Measurements from ENCODE around the gene WDR75. TPM values are rescaled to one million over a fixed set of nuclear protein-coding genes. Genes with fewer than 3 reads are reported as not detected.

The WDR75 gene
- total and polyA plus RNA-seq, 2 donors (not counting 3 experiments of a cell fraction or from before 2014, with no cell fraction given), result 17.4 to 44.8 TPM

Other genes with a start within 250 kb of the WDR75 start
- gene SLC40A1, start 139.3 kb downstream of the WDR75 start, total RNA-seq, result 5.7 and 8.5 TPM in 2 replicates
- 12.2 and 15.1 TPM in 2 replicates for gene SLC40A1, start 139.3 kb downstream of the WDR75 start, polyA plus RNA-seq
- 39.5 and 41.9 TPM in 2 replicates for gene ASNSD1, start 220.0 kb downstream of the WDR75 start, total RNA-seq
- 9.7 and 15.8 TPM in 2 replicates for gene ASNSD1, start 220.0 kb downstream of the WDR75 start, polyA plus RNA-seq
- 4.3 and 4.5 TPM in 2 replicates for gene ANKAR, start 233.2 kb downstream of the WDR75 start, total RNA-seq
- 1.0 and 1.3 TPM in 2 replicates for gene ANKAR, start 233.2 kb downstream of the WDR75 start, polyA plus RNA-seq

All from endothelial cell of umbilical vein (primary cell).